HG02981 (cell line): ENCODE data around the gene MON1A.
"Not testable (repeated sequence)": the region's sequence is repeated elsewhere in the genome, so short reads cannot be mapped to it uniquely, and the experiment has no call there.

Experiments used
- ATAC-seq: cut with Tn5 transposase; IDR thresholded peaks from one replicate; pipeline ENCODE4 v1.9.1; 2021; ENCODE audit warnings: mild to moderate bottlenecking, moderate library complexity; ENCODE audit not compliant: unreplicated experiment

Gene MON1A

DNA sequence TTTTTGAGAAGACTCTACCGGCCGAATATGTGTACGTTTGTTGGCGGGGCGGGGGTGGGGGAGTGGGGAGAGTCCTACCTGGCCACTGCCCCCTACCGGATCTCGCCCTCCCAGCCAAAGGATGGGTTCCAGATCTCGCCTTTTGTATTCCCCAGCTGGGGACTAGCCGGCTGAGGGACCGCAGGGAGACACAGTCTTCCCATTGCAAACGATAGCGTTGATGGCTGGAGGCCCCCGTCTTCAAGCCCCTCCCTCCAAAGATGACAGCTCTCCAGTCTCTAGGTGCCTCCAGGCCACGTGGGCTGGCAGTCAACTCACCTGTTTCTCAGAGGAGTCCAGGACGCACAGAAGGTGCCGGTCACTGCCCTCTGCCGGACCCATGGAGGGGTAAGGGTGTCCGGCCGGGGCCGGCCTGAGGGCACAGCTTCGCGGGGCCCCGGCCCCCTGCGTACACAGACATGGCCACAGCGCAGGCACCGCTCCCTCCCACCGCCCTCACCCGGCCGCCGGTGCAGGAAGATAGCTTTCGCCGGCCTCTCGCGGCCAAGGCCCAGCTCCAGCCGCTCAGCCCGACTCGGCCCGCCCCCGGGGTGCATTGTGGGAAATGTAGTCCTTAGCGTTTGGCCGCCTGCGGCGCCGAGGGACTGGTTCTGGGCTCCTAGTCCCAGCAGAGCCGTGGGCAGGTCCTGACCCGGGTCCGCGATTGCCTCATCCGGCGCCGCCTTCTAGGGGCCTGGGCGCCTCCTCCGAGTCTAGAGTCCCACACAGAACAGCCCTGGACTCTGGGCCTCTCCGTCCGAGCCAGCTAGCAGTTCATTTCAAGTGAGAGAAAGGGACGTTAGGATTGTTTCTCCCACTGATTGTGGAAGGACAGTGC lies at the start of gene MON1A:
MON1A (minus strand) TSS at position 521 of the 877 bp plus-strand sequence. CDS start 16,465 bp downstream, outside the sequence.
- ATAC-seq = peak; percentile 94

DNA sequence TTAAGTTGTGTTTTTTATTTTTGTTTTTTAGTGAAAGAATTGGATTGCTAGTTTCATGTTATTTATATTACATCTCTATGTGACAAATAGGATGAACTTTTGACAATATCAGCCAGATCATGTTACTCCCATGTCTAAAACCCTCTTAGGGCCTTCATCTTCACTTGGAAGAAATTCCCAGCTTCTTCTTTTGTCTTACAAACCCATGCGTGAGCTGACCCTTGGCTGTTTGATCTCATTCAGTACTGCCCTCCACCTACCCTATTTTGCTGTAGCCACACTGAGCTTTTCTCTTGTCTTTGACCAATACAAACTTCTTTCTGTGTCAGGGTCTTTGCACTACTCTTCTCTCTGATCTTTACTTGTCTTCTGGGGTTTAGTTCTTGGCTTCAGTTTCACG lies 47.3 kb upstream of the MON1A start:
- ATAC-seq = no peak

- no peak for ATAC-seq
Observed at GRCh38 chr3:49972656-49973055, 43.0 kb upstream of the MON1A start.

- no peak for ATAC-seq
Observed at GRCh38 chr3:49968346-49968745, 38.7 kb upstream of the MON1A start.

DNA sequence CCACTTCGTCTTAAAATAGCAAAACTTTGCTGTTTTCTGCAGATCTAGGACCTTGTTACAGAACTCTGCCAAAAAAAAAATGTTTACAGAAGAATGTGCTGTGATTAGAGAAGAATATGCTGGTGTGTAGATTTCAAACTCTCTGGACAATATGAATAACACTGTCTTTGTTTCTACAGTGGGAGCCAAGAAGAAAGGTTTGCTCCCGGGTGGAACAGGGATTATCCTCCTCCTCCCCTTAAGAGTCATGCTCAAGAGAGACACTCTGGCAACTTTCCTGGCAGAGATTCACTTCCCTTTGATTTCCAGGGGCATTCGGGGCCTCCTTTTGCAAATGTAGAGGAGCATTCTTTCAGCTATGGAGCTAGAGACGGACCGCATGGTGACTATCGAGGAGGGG lies 37.7 kb upstream of the MON1A start:
- ATAC-seq = no peak

DNA sequence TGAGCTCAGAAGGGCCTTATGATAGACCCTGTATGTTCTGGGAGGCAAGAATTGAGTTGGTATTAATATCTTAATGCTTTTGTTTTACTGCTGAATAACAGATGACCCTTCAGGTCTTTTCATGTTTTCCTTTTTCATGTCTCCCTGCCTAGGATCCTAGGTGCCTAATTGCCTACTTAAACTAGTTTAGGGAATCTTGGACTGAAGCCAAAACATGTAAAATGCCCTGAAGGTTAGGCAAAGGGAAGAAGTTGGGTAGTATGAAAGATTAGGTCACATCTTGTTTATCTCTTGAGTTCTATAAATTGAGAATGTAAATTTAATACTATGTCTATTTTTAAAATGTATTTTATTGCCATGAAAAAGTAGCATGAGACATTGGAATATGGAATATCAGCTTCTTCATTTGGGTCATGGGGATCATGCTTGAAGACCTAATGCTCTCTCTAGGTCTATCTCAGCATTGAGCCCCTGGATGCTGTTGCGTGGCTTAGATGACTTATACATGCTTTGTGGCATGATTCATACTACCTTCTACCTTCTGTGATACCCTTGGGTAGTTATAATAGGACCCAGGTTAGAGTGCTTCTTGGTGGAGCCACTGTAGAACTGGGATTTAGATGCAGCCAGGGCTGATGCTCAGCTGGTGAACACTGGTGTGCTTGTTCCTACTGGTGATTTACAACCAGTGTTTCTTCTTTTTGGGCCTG lies 36.8 kb upstream of the MON1A start:
- ATAC-seq = no peak

GRCh38 chr3:49955636-49956035 lies 26.0 kb upstream of the MON1A start:
- no peak for ATAC-seq

GRCh38 chr3:49952924-49953323 lies 23.3 kb upstream of the MON1A start:
- ATAC-seq = no peak

GRCh38 chr3:49942651-49943050 lies 13.0 kb upstream of the MON1A start:
- no peak for ATAC-seq

- ATAC-seq = peak; percentile 6
Observed at GRCh38 chr3:49940667-49941249, 11.1 kb upstream of the MON1A start.

GRCh38 chr3:49939858-49940666 lies 10.5 kb upstream of the MON1A start, which contains the start of gene RBM6:
Gene RBM6 (plus strand): TSS chr3:49940150. CDS start chr3:49962642, 22,492 bp downstream.
- peak; percentile 92 for ATAC-seq

- ATAC-seq = no peak
Observed at GRCh38 chr3:49937090-49937489, 7.5 kb upstream of the MON1A start.

GRCh38 chr3:49932281-49932680 lies 2.7 kb upstream of the MON1A start:
- ATAC-seq = not testable (repeated sequence)

- no peak for ATAC-seq
Observed at GRCh38 chr3:49930922-49931321, 1.3 kb upstream of the MON1A start.

GRCh38 chr3:49930168-49930690 lies 618 bp upstream of the MON1A start:
- ATAC-seq = no peak

DNA sequence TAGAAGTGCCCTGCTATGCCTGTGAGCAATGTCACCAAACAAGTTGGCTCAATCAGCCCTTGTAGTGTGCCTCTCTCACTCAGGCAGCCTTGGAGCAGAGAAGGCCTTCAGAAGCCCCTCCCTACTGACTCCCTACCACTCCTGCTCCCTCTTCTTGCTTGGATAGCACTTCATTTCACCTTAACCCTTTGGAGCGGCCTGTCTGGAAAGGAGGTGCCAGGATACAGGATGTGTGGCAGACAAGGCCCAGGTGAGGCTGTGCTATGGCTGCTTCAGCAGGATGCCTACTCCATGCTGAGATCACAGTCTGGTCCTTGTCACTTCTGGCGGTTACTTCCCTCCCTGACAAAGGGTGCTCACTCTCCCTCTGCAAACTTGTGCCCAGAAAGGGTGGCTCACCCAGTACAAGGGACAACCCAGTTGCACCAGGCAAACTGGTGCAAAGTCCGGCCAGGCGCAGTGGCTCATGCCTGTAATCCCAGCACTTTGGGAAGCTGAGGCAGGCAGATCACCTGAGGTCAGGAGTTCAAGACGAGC lies 1.1 kb downstream of the MON1A start:
- ATAC-seq = no peak

DNA sequence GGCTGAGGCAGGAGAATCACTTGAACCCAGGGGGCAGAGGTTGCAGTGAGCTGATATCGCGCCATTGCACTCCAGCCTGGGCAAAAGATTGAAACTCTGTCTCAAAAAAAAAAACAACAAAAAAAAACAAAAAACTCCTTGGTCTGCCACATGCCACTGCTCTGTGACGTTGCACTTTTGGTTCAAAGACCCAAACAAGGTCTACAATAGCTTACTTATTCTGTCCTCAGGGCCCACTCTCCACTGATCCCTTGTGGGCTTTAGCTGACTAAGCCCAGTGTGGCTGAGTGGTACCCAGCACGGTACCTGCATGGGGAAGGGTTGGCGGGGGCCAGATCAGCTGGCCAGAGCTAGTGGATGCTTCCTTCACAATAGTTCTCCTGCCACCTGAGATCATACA lies 1.8 kb downstream of the MON1A start:
- ATAC-seq = no peak

DNA sequence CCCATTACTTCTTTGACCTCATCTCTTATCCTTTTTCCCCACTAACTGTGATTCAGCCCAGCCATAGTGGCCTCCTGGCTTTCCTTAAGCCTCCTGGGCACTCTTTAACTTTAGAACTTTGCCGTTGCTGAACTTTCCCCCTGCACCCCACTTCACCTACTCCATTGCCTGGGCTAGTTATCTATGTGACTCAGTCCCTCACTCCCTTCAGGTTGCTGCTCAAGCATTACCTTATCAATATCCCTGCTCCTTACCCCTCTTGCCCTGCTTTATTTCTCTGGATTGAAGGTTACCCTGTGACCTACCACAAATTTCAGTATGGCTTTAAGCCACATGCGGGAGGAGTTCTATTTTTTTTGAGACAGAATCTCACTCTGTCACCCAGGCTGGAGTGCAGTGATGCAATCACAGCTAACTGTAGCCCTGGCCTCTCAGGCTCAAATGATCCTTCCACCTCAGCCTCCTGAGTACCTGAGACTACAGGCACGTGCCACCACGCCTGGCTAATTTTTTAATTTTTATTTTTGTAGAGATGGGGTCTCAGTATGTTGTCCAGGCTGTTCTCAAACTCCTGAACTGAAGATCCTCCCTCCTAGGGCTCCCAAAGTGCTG lies 3.4 kb downstream of the MON1A start:
- no peak for ATAC-seq

DNA sequence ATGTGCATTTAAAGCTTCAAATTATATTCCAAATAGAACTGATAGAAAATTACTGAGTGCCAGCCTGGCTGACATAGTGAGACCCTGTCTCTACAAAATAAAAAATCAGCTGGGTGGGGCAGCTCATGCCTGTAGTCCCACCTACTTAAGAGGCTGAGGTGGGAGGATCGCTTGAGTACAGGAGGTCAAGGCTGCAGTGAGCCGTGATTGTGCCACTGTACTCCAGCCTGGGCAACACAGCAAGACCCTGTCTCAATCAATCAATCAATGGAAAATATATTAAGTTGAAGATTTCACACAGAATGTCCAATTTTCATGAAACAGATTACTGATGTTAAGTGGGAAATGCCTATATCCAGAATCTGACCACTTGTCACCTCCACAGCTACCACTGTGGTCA lies 4.1 kb downstream of the MON1A start:
- ATAC-seq = no peak

DNA sequence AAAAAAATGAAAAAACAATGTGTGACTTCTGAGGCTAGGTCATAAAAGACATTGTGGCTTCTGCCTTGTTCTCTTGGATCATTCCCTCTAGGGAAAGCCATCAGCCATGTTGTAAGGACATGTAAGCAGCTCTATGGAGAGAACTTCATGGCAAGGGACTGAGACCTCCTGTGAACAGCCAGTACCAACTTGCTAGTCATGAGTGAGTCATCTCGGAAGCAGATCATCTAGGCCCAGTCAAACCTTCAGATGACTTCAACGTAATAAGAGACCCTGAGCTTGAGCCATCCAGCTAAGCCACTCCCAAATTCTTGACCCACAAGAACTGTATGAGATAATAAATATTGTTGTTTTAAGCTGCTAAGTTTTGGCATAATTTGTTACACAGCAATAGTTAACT lies 4.9 kb downstream of the MON1A start:
- no peak for ATAC-seq
